Activated CD4-positive, CD25-positive, alpha-beta regulatory T cell (primary cell): ENCODE data around the gene MAP4K4.
A peak's percentile ranks its signal among the peaks of the same experiment; 100 is the strongest.

Source experiments
- DNase-seq, 4 experiments: peaks; one replicate each; lab custom pipeline; 2025; lab: John Stamatoyannopoulos, UW

Gene MAP4K4

DNA sequence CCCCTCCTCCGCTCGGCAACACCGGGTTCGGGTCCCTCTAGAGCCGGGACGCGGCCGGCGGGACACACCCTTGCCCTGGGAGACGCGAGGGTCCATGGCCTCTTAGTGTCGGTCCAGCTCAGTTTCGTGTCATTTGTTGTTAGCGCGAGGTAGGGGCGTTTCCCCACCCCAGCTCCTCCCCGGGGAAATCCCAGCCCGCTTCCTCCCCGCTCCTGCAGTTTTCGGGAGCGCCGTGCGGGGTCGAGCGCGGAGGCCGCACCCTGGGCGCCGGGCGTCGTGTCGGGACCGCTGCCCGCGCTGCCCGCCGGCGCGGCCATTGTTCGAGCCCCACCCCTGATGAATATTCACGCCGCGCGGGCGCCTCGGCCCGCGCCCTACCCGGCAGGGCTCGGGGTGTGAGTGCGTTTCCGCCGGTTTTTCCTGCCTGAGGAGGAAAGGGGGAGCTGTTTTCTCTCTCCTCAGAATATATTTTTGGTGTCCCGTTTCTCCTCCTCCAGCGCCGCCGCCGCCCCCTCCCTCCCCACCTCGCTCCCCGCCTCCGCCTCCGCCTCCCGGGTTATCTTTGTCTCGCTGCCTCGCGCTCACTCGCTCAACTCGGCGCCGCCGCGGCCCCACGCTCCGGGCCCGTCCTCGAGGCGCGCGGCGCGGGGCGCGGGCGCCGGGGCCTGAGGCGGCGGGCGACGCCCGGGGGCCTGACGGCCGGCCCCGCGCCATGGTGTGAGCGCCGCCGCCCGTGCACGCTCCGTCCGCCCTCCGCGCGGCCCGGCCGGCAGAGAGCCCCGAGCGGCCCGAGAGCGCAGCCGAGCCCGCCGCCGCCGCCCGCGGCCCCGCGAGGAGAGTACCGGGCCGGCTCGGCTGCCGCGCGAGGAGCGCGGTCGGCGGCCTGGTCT, at the start of gene MAP4K4:
TSS of gene MAP4K4 (plus strand) at position 584 of the 890 bp plus-strand sequence. CDS start 374 bp downstream, outside the sequence.
- DNase-seq: peak in 3 of 4 experiments; percentile 34 to 55 (median 55)

DNA sequence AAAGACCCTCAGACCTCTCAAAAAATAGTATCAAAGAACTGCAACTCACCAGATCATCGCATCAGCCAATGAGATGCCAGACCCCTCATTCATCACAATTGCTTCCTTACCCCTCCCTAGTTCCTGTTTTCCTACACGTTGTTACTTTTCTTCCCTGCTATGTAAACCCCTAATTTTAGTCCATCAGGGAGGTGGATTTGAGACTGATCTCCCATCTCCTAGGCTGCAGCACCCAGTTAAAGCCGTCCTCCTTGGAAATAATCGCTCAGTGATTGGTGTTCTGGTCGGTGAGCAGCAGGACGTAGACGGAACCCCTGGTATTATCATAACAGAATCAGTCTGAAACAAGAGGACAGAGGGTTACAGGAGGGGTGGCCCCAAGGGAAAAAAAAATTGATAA, 44.0 kb upstream of the MAP4K4 start:
- no peak for DNase-seq

DNA sequence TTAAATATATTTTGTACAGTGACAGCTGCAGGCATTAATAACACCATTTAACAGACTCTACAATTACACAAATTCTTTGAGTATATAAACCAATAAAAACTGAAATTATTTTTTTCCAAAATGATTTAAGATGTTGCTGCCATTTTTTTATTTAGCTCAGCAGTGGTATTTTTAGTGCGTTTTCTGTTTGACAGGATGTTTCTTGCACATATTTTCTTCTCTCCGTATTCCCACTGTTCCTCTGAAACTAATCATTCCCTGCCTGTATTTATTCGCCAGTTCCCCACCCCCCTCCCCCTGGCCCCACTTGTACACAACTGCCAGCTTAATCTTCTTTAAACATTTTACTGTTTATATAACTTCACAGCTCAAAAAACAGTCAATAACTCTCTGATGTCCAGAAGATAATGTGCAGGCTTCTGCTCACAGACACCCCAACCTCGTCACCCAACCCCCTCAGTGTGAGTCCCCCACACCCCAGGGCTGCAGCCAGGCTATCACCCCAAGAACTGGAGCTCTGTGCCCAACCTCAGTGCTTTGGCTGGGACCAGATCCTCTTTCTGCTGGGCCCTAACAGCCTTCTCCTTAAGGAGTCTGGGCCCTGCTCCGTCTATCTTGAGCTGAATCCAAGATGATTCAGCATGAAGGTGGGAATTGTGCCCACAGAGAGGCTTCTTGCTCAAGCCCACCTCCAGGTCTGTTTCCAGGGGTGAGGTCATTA, 41.6 kb upstream of the MAP4K4 start:
- DNase-seq: no peak

DNA sequence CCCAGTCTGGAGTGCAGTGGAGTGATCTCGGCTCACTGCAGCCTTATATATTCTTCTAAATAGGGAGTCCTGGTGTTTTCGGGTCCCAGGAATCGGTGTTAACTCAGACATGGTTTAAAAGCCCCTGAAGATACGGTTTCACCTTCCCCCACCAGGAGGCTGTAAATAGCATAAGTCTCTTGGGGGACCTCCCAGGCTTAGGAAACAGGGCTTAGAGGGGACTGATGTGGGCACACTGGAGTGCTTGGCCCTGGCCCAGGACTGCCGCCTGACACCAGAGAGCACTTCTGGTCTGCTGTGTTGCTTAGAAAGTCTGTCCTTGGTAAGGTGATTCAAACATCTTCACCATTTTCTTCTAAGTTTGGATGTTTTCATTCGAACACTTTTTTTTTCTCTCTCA, 39.7 kb upstream of the MAP4K4 start:
- no peak for DNase-seq

DNA sequence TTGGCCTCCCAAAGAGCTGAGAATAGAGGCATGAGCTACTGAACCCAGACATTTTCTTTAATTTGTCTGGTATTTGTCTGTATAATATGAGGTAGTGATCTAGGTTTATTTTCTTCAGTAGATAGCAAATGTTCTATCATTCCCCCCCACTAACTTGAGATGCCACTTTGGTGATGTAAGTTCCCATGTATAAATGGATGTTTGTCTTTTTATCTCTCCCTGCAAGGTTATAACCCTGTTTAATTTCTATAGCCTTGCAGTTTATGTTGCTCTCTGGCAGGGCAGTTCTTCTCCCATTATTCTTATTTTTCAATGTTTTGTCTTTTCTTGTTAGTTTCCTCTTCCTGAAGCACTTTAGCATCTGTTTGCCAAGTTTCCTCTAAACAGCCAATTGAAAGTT, 39.1 kb upstream of the MAP4K4 start:
- no peak for DNase-seq

DNA sequence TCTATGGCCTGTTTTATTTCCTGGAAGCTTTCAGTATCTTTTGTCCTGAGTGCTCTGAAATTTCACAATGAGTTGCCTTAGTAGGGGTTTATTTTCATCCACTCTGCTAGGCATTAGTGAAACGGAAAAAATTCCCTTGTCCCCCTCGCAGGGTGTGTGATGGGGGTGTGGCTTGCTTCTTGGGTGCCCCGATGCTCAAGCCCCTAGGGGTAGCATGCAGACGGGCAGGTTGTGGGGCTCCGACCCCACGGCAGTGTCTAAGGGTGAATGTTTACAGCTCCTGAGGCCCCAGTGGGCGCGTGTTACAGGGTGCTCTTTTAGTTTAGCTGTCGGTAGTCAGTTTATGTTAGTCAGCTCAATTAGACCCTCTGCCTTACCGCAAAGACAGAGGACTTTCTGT, 32.2 kb upstream of the MAP4K4 start:
- no peak for DNase-seq

DNA sequence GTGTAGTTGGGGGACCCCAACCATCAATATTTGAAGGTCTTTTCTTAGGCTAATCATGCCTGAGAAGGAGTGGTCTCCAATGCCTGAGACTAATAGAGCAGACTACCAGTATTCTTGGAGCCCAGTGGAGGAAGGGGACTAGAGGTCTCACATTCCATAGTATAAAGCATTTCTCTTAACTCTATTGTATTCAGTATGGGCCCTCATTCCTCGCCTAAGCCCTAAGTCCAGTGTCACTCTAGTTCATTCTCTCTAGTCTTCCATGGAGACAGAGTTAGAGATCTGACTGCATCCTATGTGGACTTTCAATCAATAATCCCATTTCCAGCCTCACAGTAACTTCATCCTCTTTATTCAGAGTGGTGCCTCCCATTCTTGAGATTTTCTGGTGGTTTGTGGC, 29.7 kb upstream of the MAP4K4 start:
- DNase-seq: no peak

DNA sequence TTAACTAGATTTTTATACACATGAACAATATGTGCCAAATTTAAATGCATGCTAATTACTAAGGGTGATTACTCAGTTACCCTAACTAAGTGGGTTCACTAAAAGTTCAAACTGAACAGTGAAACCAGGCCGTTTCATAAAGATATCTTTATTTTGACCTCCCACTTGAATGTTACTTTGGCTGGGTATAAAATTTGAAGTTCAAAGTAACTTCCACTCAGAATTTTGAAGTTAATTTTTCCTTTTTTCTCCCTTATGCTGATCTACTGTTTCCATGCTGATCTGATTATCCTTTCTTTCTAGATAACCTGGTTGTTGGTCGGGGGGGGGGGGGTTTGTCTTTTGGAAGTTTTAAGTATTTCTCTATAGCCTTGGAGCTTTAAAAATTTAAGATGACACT, 25.5 kb upstream of the MAP4K4 start:
- no peak for DNase-seq

DNA sequence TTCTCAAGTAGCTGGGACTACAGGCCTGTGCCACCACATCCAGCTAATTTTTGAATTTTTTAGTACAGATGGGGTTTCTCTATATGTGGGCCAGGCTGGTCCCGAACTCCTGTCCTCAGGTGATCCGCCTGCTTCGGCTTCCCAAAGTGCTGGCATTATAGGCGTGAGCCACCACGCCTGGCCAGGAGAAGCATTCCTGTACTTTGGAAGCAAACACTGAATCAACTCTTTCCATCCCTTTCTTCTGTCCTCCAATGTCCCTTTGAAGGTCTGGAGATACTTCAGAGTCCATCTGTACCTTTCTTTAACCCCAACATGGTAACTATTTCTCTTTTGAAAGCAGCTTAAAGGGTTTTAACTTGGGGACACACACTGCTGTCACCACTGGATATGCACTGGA, 23.6 kb upstream of the MAP4K4 start:
- DNase-seq: no peak

DNA sequence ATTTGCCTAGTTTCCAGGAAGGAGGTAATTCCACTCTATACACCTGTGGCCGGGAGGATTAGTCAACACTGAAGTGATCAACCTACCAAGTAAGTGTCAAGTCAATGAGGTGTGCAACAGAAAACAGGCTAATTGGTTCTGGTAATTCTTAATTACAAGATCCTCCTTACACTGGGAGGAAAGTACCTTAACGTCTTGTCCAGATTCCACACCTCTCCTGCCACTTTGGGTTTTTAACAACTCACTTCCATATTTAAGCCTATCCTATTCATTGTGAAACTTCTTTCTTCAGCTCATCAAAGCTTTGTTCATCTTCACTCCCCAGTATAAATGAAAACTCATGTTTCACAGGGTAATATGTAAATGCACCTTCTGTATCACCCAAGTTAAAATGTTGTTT, 22.0 kb upstream of the MAP4K4 start:
- DNase-seq: no peak

DNA sequence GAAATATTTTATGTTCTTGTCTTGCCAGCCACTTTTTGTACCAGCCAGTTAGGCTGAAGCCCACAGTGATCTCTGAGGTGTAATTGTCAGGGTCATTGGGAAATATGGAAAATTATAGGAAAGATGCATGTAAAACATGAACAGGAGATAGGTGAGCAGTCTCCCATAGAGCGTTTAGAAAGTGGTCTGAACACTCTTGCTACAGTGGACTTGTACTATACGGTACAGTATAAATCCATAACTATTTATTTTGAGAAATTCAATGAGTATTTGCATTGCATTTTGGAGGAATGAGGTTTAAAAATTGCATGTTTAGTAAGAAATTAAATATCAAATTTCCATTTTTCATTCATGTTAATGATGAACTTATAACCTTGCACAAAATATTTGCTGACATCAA, 20.8 kb upstream of the MAP4K4 start:
- DNase-seq: no peak

DNA sequence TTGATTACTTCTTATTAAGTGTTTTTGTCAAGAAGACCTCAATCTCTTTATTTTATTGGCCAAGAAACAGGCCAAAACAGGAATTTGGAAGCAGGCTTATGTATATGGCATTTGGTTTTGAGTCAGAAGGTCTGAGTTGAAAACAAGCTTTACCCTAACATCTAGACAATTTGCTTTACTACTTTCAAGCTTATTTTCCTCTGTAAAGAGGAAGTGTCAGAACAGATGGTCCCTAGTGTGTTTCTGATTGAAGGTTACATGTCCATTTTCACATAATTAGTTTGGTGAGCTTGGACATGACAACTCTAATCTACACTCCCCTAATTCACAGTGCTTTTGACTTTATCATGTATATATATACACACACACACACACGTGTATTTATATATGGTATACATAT, 19.8 kb upstream of the MAP4K4 start:
- no peak for DNase-seq

DNA sequence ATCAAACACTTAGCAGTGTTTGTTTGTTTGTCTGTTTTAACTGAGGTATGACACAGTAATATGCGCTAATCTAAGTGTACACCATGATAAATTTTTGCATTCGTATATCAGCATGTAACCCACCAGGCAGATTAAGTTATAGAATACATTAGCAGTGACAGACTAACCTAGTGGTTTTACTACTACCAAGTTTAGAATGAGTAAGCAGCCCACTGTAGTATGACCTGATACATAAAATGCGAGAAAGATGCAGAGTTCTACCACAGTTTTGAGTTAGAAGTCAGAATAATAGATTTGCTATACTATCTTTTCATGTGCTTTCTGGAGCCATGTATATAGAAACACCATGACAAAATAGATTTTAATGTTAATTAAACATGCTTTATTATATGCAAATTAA, 19.1 kb upstream of the MAP4K4 start:
- no peak for DNase-seq

DNA sequence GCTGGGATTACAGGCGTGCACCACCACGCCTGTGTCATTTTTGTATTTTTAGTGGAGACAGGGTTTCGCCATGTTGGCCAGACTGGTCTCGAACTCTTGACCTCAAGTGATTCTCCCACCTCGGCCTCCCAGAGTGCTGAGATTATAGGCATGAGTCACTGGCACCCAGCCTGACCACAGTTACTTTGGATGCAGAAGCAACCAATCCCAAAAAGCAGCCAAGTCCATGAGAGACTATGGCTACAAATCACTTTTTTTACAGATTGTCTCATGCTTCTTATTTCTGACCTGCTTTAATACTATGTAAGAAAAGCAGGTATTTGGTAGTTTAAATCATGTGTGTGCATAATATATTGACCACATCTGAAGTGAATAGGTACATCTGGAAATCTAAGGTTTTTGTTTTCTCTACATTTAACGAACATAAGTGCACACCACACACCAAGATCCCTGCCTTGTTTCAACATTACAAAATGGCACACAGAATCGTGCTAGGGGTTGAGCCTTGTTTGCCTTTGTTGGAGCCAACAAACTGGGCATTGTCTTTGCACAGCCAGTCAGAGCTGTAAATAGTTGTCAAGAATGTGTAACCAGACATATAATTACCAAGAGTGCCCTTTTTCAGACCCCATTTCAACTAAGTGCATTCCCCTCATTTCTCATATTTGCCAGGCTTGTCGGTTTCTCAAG, 18.3 kb upstream of the MAP4K4 start:
- DNase-seq: no peak

DNA sequence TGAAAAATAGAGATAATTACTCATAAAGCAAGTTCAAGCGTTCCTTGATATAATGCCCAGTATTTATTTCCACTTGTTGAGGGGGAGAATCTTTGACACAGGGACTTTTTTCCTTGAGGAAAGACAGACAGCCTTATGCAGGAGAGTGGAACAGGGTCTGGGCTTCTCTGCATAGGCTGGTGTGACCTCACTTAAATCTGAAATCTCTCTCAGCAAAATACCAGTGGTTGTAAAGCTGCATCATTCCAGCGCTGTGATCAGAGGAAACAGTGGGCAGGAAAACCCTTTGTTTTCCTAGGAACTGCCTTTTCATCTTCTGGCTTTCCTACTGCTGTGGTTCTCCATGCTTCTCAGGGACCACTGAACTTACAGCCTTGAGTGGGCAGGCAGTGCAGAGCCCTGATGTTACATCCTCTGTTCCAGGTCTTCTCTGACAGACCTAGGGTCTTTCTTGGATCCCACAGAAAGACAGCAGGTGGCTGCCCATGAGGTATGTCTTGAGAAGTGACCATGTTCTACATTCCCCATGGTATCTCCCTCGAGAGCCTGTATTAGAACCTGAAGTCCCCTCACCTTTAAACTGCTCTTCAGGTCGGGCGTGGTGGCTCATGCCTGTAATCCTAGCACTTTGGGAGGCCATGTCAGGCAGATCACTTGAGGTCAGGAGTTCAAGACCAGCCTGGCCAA, 17.6 kb upstream of the MAP4K4 start:
- DNase-seq: no peak

DNA sequence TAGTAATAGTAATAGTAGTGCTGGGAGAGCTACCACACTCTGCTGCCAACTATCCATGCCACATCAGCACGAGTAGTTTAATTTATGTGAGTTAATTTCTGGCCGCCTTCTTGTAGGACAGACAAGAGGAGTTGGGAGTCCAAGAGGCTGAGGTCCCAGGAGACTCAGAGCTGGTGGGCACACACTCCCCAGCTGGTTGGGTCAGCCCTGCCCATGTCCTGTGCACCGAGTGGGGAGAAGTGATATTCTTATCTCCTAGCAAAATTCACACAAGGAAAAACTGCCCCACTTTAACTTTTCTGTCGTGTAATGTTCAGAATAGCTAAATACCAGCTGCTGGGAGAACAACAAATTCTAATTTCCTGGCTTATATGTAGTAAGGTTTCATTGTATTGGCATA, 15.2 kb upstream of the MAP4K4 start:
- DNase-seq: no peak

DNA sequence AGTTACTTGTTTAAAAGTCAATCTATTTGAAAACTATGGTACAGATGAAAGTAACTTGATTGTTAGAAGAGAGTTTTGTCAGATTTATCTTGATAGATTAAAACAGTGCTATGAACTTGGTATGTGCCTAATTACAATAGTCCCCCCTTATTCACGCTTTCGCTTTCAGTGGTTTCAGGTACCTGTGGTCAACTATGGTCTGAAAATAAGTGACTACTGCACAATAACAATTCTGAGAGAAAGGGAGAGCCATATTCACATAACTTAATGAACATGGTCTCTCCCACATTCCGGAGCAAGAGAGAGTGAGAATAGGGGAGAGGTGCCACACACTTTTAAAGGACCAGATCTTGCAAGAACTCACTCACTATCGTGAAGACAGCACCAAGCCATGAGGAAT, 13.2 kb upstream of the MAP4K4 start:
- no peak for DNase-seq

DNA sequence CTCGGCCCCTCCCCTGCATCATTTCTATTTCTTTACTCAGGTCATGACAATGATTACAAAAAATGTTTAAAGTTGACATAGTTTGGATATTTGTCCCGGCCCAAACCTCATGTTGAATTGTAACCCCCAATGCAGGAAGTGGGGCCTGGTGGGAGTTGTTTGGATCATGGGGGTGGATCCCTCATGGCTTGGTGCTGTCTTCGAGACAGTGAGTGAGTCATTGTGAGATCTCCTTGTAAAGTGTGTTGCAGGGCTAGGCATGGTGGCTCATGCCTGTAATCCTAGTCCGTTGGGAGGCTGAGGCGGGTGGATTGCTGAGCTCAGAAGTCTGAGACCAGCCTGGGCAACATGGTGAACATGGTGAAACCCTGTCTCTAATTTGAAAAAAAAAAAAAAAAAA, 9.2 kb upstream of the MAP4K4 start:
- no peak for DNase-seq

DNA sequence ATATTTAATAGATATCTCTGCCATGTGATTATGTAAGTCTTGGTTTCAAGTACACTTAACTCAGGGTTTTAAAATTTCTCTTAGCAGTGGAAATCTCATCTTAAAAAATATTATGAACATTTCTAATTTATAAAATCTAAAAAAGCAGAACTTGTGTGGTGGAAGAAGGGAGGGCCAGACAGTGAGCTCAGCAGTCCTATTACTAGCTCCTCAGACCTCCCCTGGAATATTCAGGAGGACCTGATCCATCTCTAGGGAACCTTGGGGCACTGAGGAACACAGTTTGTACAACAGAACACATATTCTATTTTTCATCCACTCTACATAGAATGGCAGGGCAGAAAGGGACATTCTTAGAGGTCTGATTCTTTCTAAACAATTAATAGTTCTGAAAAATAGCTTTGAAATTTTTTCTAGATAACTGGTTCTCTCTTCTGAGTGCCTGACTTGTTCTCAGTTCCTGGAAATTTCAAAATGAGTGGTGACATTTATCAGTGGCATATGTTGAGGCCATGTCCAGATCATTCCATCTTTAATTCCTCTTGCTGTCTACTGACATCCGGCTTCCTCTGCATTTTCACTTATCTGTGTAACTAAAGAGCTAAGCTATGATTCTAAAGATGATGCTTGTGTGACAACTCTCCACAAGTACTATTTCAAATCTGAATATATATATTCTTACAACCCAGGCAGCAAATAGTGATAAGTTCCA, 8.2 kb upstream of the MAP4K4 start:
- no peak for DNase-seq

DNA sequence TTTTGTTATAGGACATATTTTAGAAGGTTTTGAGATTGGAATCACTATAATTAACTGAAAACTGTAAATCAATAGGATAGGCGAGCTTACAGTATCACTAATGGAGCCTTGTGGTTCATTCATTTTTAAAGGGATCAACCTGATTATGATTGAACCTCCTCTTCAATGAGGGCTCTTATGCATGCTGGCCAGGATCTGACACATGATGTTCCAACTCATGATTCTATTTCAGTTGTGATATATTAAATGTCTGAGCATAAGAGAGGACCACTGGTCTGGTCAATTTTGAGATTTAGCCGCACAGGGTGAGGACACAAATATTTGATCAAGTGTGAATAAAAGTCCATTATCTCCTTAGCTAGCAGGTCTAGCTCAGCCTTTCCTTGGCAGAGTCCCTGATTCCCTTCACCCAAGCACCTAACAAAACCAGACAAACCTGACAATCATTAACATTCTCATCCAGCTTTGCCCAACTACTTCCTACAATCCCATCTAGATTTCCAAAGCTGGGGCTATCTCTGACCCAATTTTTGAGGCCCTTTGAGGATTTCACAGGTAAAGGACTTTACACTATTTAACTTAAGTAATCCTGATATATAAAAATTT, 6.9 kb upstream of the MAP4K4 start:
- no peak for DNase-seq

DNA sequence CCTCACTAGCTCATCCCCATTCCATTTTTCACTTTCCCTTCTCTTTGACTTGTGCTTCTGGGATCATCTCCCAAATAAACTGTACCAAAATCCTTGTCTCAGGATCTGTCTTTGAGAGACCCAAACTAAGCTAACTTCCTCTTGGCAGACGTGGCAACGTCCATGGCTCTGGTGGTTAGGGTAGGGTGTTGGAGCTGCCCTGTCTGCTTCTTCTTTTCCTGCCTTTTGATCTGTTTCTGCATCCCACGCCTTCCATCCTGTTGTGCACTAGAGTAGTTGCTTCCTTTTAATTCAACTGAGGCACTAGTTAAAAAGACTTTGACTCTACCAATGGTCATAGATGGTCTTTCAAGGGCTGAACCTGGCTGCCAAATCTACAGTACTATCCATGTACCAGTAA, 5.5 kb upstream of the MAP4K4 start:
- no peak for DNase-seq
